Activated CD4-positive, alpha-beta T cell treated with anti-CD3 and anti-CD28 coated beads, Interleukin-10, Interleukin-2, amounts not matched to agents 100 ng/mL and 50 ng/mL, durations not matched to agents 16 hours and 8 hours (primary cell): Measurements from ENCODE around the gene FRMPD4.

Source experiments
- DNase-seq: peaks from one replicate; pipeline ENCODE4 v3.0.0-alpha.2; 2020

FRMPD4 gene

GRCh38 chrX:12681047-12681446 is 542.8 kb downstream of the FRMPD4 start:
- no peak for DNase-seq

GRCh38 chrX:12685541-12685940 is 547.3 kb downstream of the FRMPD4 start:
- DNase-seq: no peak

- no peak for DNase-seq
Measured at GRCh38 chrX:12686331-12686730, 548.1 kb downstream of the FRMPD4 start.

- DNase-seq: no peak
Measured at GRCh38 chrX:12690646-12691045, 552.4 kb downstream of the FRMPD4 start.

- DNase-seq: no peak
Measured at GRCh38 chrX:12693754-12694153, 555.5 kb downstream of the FRMPD4 start.

GRCh38 chrX:12700745-12701144 is 562.5 kb downstream of the FRMPD4 start:
- no peak for DNase-seq

GRCh38 chrX:12701628-12702027 is 563.4 kb downstream of the FRMPD4 start:
- DNase-seq: peak; percentile 60

- no peak for DNase-seq
Measured at GRCh38 chrX:12702509-12703091, 564.3 kb downstream of the FRMPD4 start.

- DNase-seq: no peak
Measured at GRCh38 chrX:12704706-12705105, 566.4 kb downstream of the FRMPD4 start.

- DNase-seq: no peak
Measured at GRCh38 chrX:12709047-12709446, 570.8 kb downstream of the FRMPD4 start.

- no peak for DNase-seq
Measured at GRCh38 chrX:12711435-12712040, 573.3 kb downstream of the FRMPD4 start.

- DNase-seq: no peak
Measured at GRCh38 chrX:12716574-12716973, 578.3 kb downstream of the FRMPD4 start.

GRCh38 chrX:12719837-12720236 is 581.6 kb downstream of the FRMPD4 start:
- DNase-seq: no peak

- no peak for DNase-seq
Measured at GRCh38 chrX:12721042-12721441, 582.8 kb downstream of the FRMPD4 start.

GRCh38 chrX:12722314-12722713 is 584.0 kb downstream of the FRMPD4 start:
- DNase-seq: no peak

- no peak for DNase-seq
Measured at GRCh38 chrX:12741416-12741815, 603.1 kb downstream of the FRMPD4 start.

GRCh38 chrX:12747433-12747832 is 609.2 kb downstream of the FRMPD4 start:
- DNase-seq: no peak

- no peak for DNase-seq
Measured at GRCh38 chrX:12751887-12752286, 613.6 kb downstream of the FRMPD4 start.

- no peak for DNase-seq
Measured at GRCh38 chrX:12753366-12753765, 615.1 kb downstream of the FRMPD4 start.

GRCh38 chrX:12758291-12758690 is 620.0 kb downstream of the FRMPD4 start:
- no peak for DNase-seq

GRCh38 chrX:12767856-12768255 is 629.6 kb downstream of the FRMPD4 start:
- no peak for DNase-seq

GRCh38 chrX:12768491-12768890 is 630.2 kb downstream of the FRMPD4 start:
- DNase-seq: no peak

- DNase-seq: peak; percentile 36
Measured at GRCh38 chrX:12770440-12770839, 632.2 kb downstream of the FRMPD4 start.

GRCh38 chrX:12771445-12772069 is 633.3 kb downstream of the FRMPD4 start:
- peak; percentile 82 for DNase-seq
